GM18951 (cell line): ENCODE measurements around the gene DDX41.

Experiments
- POLR2A ChIP-seq: IDR thresholded peaks from 4 replicates; pipeline ENCODE4 v1.6.1; 2011; ENCODE audit warnings: mild to moderate bottlenecking; ENCODE audit not compliant: insufficient read length, insufficient read depth; ENCODE audit errors: extremely low read depth
- in situ Hi-C: fragments of 300-500 bp; cut with MboI; formaldehyde crosslinking; loops from one replicate; pipeline ENCODE4 v1.12.0; 2022; ENCODE audit warnings: low sequenced_read_pairs, mixed read lengths, inconsistent platforms; ENCODE audit not compliant: unreplicated experiment

DDX41 gene

GRCh38 chr5:177462021-177462670, 54.6 kb downstream of the DDX41 start:
- in situ Hi-C loops, result no loop called here
- no peak for TF ChIP-seq POLR2A
